PC-9 (cell line): ENCODE measurements around the gene SPTB. TPM values are rescaled to one million over a fixed set of nuclear protein-coding genes. Genes with fewer than 3 reads are reported as not detected.

Experiments
- Bru-seq: library from RNA; stranded (reverse); fragments of 400-500 nt; gene quantifications from one replicate; lab custom pipeline; 2021; lab: Mats Ljungman, UMichigan
- BruChase-seq, 2 experiments: library from RNA; stranded (reverse); fragments of 400-500 nt; gene quantifications; one replicate each; lab custom pipeline; 2021; lab: Mats Ljungman, UMichigan
- BruUV-seq: library from RNA; stranded (reverse); fragments of 400-500 nt; replicated peaks from 2 replicates; lab custom pipeline; 2021; lab: Mats Ljungman, UMichigan
- CTCF ChIA-PET: fragments of 300-600 bp; sonication (Branson Sonifier 250); formaldehyde crosslinking; loops from one replicate; lab custom pipeline; 2022; ENCODE audit warnings: antibody characterized with exemption; lab: Charles Lee
- POLR2A ChIA-PET: fragments of 300-600 bp; sonication (Branson Sonifier 250); formaldehyde crosslinking; loops from one replicate; lab custom pipeline; 2022; ENCODE audit warnings: antibody characterized with exemption; ENCODE audit not compliant: unreplicated experiment; lab: Charles Lee
- DNase-seq, 2 experiments: peaks; one replicate each; pipeline versions ENCODE4 v3.0.0 to v3.0.0-alpha.2; 2015 to 2022; ENCODE audit warnings: mixed read lengths in 1 of 2
- H2AFZ ChIP-seq: fragments of 200-600 bp; sonication (generic); 2 replicates; pipeline ENCODE4 v1.8.1; 2017; ENCODE audit warnings: antibody characterized with exemption
- H3F3A ChIP-seq: fragments of 200-600 bp; sonication (generic); 2 replicates; pipeline ENCODE4 v1.8.1; 2017; ENCODE audit warnings: antibody characterized with exemption, mild to moderate bottlenecking, low read depth; ENCODE audit not compliant: insufficient read depth
- H3K27ac ChIP-seq: fragments of 200-600 bp; sonication (generic); 2 replicates; pipeline ENCODE4 v1.6.1; 2016; ENCODE audit warnings: mixed run types
- H3K27me3 ChIP-seq: fragments of 200-600 bp; sonication (generic); 2 replicates; pipeline ENCODE4 v1.6.1; 2016; ENCODE audit warnings: low read depth, mixed run types; ENCODE audit not compliant: insufficient read depth
- H3K36me3 ChIP-seq: fragments of 200-600 bp; sonication (generic); 2 replicates; pipeline ENCODE4 v1.6.1; 2016; ENCODE audit warnings: low read depth, mixed run types
- H3K4me1 ChIP-seq: fragments of 200-600 bp; sonication (generic); replicated peaks from 2 replicates; pipeline ENCODE4 v1.6.1; 2016; ENCODE audit warnings: mixed run types; ENCODE audit not compliant: insufficient read depth
- H3K4me2 ChIP-seq: fragments of 200-600 bp; sonication (generic); 2 replicates; pipeline ENCODE4 v1.6.1; 2017; ENCODE audit warnings: mixed run types
- H3K4me3 ChIP-seq: fragments of 200-600 bp; sonication (generic); 2 replicates; pipeline ENCODE4 v1.6.1; 2016; ENCODE audit warnings: mixed run types
- H3K79me2 ChIP-seq: fragments of 200-600 bp; sonication (generic); 2 replicates; pipeline ENCODE4 v1.6.1; 2017; ENCODE audit warnings: low read depth, mixed run types
- H3K9me2 ChIP-seq: fragments of 200-600 bp; sonication (generic); 2 replicates; pipeline ENCODE4 v1.8.1; 2017; ENCODE audit warnings: mild to moderate bottlenecking; ENCODE audit not compliant: insufficient read depth
- H3K9me3 ChIP-seq: fragments of 200-600 bp; sonication (generic); 2 replicates; pipeline ENCODE4 v1.8.1; 2016; ENCODE audit warnings: low read depth; ENCODE audit not compliant: insufficient read depth
- H4K20me1 ChIP-seq: fragments of 200-600 bp; sonication (generic); 2 replicates; pipeline ENCODE4 v1.8.1; 2017; ENCODE audit not compliant: insufficient read depth
- CTCF ChIP-seq: fragments of 200-600 bp; sonication (generic); conservative IDR thresholded peaks from 2 replicates; pipeline ENCODE4 v1.6.1; 2017; ENCODE audit warnings: mixed run types, antibody characterized with exemption, mild to moderate bottlenecking, moderate library complexity
- EZH2 ChIP-seq: fragments of 200-600 bp; sonication (generic); IDR thresholded peaks from 2 replicates; pipeline ENCODE4 v1.8.0; 2017; ENCODE audit warnings: antibody characterized with exemption, low read depth
- intact Hi-C: fragments of 100-400 bp; cut with micrococcal nuclease; formaldehyde crosslinking; loops from one replicate; pipeline ENCODE4 v1.10.0; 2022; ENCODE audit not compliant: unreplicated experiment
- long read RNA-seq: library from polyadenylated mRNA; stranded (forward); transcript quantifications from one replicate; pipeline ENCODE4 v2.0.0, GENCODE V29; 2022
- total RNA-seq: library from RNA; stranded (reverse); gene quantifications from 2 replicates; pipeline ENCODE4 v1.2.3, GENCODE V29; 2021

Gene SPTB
- total RNA-seq (0.50 and 1.5 TPM in 2 replicates), Bru-seq, nascent RNA (percentile 15 among the genes with signal in this experiment), BruChase-seq, experiment 1, labeled RNA remaining after a 2-hour chase (percentile 17 among the genes with signal in this experiment), BruChase-seq, experiment 2, labeled RNA remaining after a 6-hour chase (percentile 11 among the genes with signal in this experiment)
- long read RNA-seq, partial matches to known transcripts: 0 of 2 reads
- long read RNA-seq, other reads (novel, unspliced or antisense): 2 of 2 reads

GRCh38 chr14:64879635-64880220 lies at the start of gene SPTB:
Gene SPTB (minus strand): TSS chr14:64879907. CDS start chr14:64823094, 56,813 bp downstream.
- no peaks in the 10 kb centered on the region for H3K9me2 ChIP-seq
- peaks cover 4% of the 10 kb centered on the region; the same call in 1 of the 2 replicates for H3K4me1 ChIP-seq
- no peaks in the 10 kb centered on the region for H3K79me2 ChIP-seq
- no TSS peak for BruUV-seq
- H3K36me3 ChIP-seq: no peaks in the 10 kb centered on the region
- ChIA-PET CTCF (interaction anchor here (0.7 to 1.3 kb wide), 2 partner anchors 11 to 56 kb away, joined by 4 to 5 read pairs; no protein-coding TSS in a partner anchor), POLR2A (no interaction called here)
- H4K20me1 ChIP-seq: no peaks in the 10 kb centered on the region
- DNase-seq: peak in 1 of 2 experiments; percentile 43
- peak within 1 kb of the TSS; percentile 88 for H3K4me2 ChIP-seq
- peak within 1 kb of the TSS; percentile 91 for H3K4me3 ChIP-seq
- no peaks in the 10 kb centered on the region for H3K9me3 ChIP-seq
- H3K27ac ChIP-seq: no peak within 1 kb of the TSS
- no peak for TF ChIP-seq EZH2
- TF ChIP-seq CTCF: no peak
- H3F3A ChIP-seq: peaks cover 6% of the 10 kb centered on the region; the same call in 1 of the 2 replicates
- intact Hi-C loops: loop anchor here (2.0 to 5.0 kb wide), 2 partner anchors 37 to 57 kb away; no protein-coding TSS in a partner anchor
- H3K27me3 ChIP-seq: peaks cover 73% of the 10 kb centered on the region
- peak within 1 kb of the TSS; percentile 82 for H2AFZ ChIP-seq

GRCh38 chr14:64929014-64929359 lies 49.3 kb upstream of the SPTB start:
- Histone ChIP-seq H3K36me3 (peaks cover 58% of the 10 kb centered on the region), H3K27me3 (no peaks in the 10 kb centered on the region), H4K20me1 (no peaks in the 10 kb centered on the region), H2AFZ (no peak overlapping the region), H3K4me3 (no peak overlapping the region), H3K9me3 (no peaks in the 10 kb centered on the region), H3K27ac (no peak overlapping the region), H3K4me2 (no peak overlapping the region), H3K9me2 (no peaks in the 10 kb centered on the region), H3K79me2 (peaks cover 1% of the 10 kb centered on the region; the same call in 1 of the 2 replicates), H3K4me1 (no peaks in the 10 kb centered on the region), H3F3A (peaks cover 7% of the 10 kb centered on the region; the same call in 1 of the 2 replicates)
- TF ChIP-seq CTCF: no peak
- no peak for TF ChIP-seq EZH2
- DNase-seq: no peak
- CTCF ChIA-PET: no interaction called here
- intact Hi-C loops: no loop called here
- no TSS peak for BruUV-seq
- POLR2A ChIA-PET: no interaction called here

GRCh38 chr14:64928239-64929013 lies 48.7 kb upstream of the SPTB start:
- no peaks in the 10 kb centered on the region for H3K9me3 ChIP-seq
- DNase-seq: no peak
- intact Hi-C loops: no loop called here
- H3K9me2 ChIP-seq: no peaks in the 10 kb centered on the region
- no peak overlapping the region for H3K4me3 ChIP-seq
- H4K20me1 ChIP-seq: no peaks in the 10 kb centered on the region; the same call in 1 of the 2 replicates
- no peak overlapping the region for H3K4me2 ChIP-seq
- no TSS peak for BruUV-seq
- no peak overlapping the region for H3K27ac ChIP-seq
- H3K79me2 ChIP-seq: peaks cover 5% of the 10 kb centered on the region; the same call in 1 of the 2 replicates
- peaks cover 5% of the 10 kb centered on the region for H3F3A ChIP-seq
- POLR2A ChIA-PET: no interaction called here
- H3K4me1 ChIP-seq: no peaks in the 10 kb centered on the region
- H2AFZ ChIP-seq: no peak overlapping the region
- H3K36me3 ChIP-seq: peaks cover 59% of the 10 kb centered on the region
- TF ChIP-seq EZH2 (no peak), CTCF (no peak)
- CTCF ChIA-PET: no interaction called here
- H3K27me3 ChIP-seq: no peaks in the 10 kb centered on the region
